Activated T-cell treated with anti-CD3 and anti-CD28 coated beads for 1 hour (primary cell): Measurements from ENCODE around the gene HRCT1.
"Not testable (repeated sequence)": the region's sequence is repeated elsewhere in the genome, so short reads cannot be mapped to it uniquely, and the experiment has no call there.

Source experiments
- DNase-seq: peaks from one replicate; pipeline ENCODE4 v3.0.0-alpha.2; 2020; ENCODE audit warnings: low read depth

The HRCT1 gene

GRCh38 chr9:35896570-35896969 is 9.4 kb upstream of the HRCT1 start:
- DNase-seq, result no peak

GRCh38 chr9:35897376-35898099 is 8.5 kb upstream of the HRCT1 start:
- not testable (repeated sequence) for DNase-seq

- DNase-seq, result no peak
Observed at GRCh38 chr9:35898337-35898736, 7.7 kb upstream of the HRCT1 start.

- no peak for DNase-seq
Observed at GRCh38 chr9:35899021-35899420, 7.0 kb upstream of the HRCT1 start.

- DNase-seq, result no peak
Observed at GRCh38 chr9:35903049-35903448, 3.0 kb upstream of the HRCT1 start.

- DNase-seq, result no peak
Observed at GRCh38 chr9:35904338-35904737, 1.7 kb upstream of the HRCT1 start.

- DNase-seq, result no peak
Observed at GRCh38 chr9:35905051-35905781, 786 bp upstream of the HRCT1 start.

- DNase-seq, result no peak
Observed at GRCh38 chr9:35906923-35907699, 1.1 kb downstream of the HRCT1 start.

GRCh38 chr9:35907711-35908503 is 1.9 kb downstream of the HRCT1 start:
- DNase-seq, result no peak

GRCh38 chr9:35908504-35909125 is 2.6 kb downstream of the HRCT1 start:
- DNase-seq, result no peak

- no peak for DNase-seq
Observed at GRCh38 chr9:35909274-35909673, 3.3 kb downstream of the HRCT1 start, which contains the start of gene SPAAR. SPAAR (plus strand) TSS chr9:35909490; CDS start chr9:35910464, 974 bp downstream.

GRCh38 chr9:35909687-35910612 is 3.9 kb downstream of the HRCT1 start:
- DNase-seq, result no peak

- DNase-seq, result no peak
Observed at GRCh38 chr9:35910613-35911359, 4.8 kb downstream of the HRCT1 start.

GRCh38 chr9:35911690-35912089 is 5.7 kb downstream of the HRCT1 start:
- DNase-seq, result no peak

- DNase-seq, result no peak
Observed at GRCh38 chr9:35912791-35913400, 6.9 kb downstream of the HRCT1 start.

GRCh38 chr9:35913429-35913828 is 7.4 kb downstream of the HRCT1 start:
- DNase-seq, result not testable (repeated sequence)

- DNase-seq, result no peak
Observed at GRCh38 chr9:35914301-35914807, 8.4 kb downstream of the HRCT1 start.

GRCh38 chr9:35915681-35916294 is 9.8 kb downstream of the HRCT1 start:
- no peak for DNase-seq
